Right ventricle myocardium inferior (tissue), 1 donor: Measurements from ENCODE around the gene TXNRD1. TPM values are rescaled to one million over a fixed set of nuclear protein-coding genes. Genes with fewer than 3 reads are reported as not detected.
"Not testable (repeated sequence)": the region's sequence is repeated elsewhere in the genome, so short reads cannot be mapped to it uniquely, and the experiment has no call there.

Experiments
- ATAC-seq: fragments of 200-7000 bp; cut with Tn5 transposase; one replicate; pipeline ENCODE4 v1.9.1; 2020; ENCODE audit warnings: mild to moderate bottlenecking, moderate library complexity
- DNase-seq: peaks from one replicate; pipeline ENCODE4 v3.0.0; 2021; ENCODE audit errors: missing footprints
- intact Hi-C: fragments of 100-400 bp; cut with DNase I; formaldehyde crosslinking; loops from one replicate; pipeline ENCODE4 v1.11.0; 2022
- long read RNA-seq: library from polyadenylated mRNA; unstranded; transcript quantifications from one replicate; pipeline ENCODE4 v2.0.0, GENCODE V29; 2021
- total RNA-seq: library from RNA; stranded (reverse); fragmentation: NEBNext Ultra II Directional; extraction: Animal tissue kit (Norgen Biotek cat#: 25700); gene quantifications from one replicate; pipeline ENCODE4 v1.2.1, GENCODE V29; 2021
- donor health status: DM: no; HTN: yes; CAD: no; lungs with severe emphysema.

Gene TXNRD1
- 89.3 TPM for total RNA-seq
- long read RNA-seq, transcript TXNRD1-214 (15 exons, 3,974 nt), result minor isoform, 11 of 55 reads
- long read RNA-seq, transcript TXNRD1-205 (15 exons, 3,930 nt), result major isoform, 27 of 55 reads
- long read RNA-seq, partial matches to known transcripts, result 10 of 55 reads
- long read RNA-seq, other reads (novel, unspliced or antisense), result 7 of 55 reads

- ATAC-seq (peak; percentile 93), DNase-seq (peak; percentile 92)
- intact Hi-C loops, result loop anchor here (2.0 to 5.0 kb wide), 3 partner anchors 71 to 142 kb away; partner anchors contain the start of gene EID3
Observed at GRCh38 chr12:104215638-104216297, at the start of gene TXNRD1. Gene TXNRD1 (plus strand): TSS chr12:104215779. CDS start chr12:104215803, 24 bp downstream.

GRCh38 chr12:104165801-104166200 lies 49.8 kb upstream of the TXNRD1 start:
- DNase-seq (no peak), ATAC-seq (peak; percentile 82)
- intact Hi-C loops, result no loop called here

- intact Hi-C loops, result no loop called here
- ATAC-seq, result peak; percentile 84
- DNase-seq, result no peak
Observed at GRCh38 chr12:104166465-104166864, 49.1 kb upstream of the TXNRD1 start.

GRCh38 chr12:104167519-104168458 lies 47.8 kb upstream of the TXNRD1 start:
- ATAC-seq, result no peak
- intact Hi-C loops, result no loop called here
- DNase-seq, result no peak

- intact Hi-C loops, result no loop called here
- DNase-seq, result no peak
- no peak for ATAC-seq
Observed at GRCh38 chr12:104168596-104168995, 47.0 kb upstream of the TXNRD1 start.

- ATAC-seq, result no peak
- no peak for DNase-seq
- intact Hi-C loops, result no loop called here
Observed at GRCh38 chr12:104171785-104172569, 43.6 kb upstream of the TXNRD1 start.

- ATAC-seq (no peak), DNase-seq (no peak)
- intact Hi-C loops, result no loop called here
Observed at GRCh38 chr12:104172570-104172947, 43.0 kb upstream of the TXNRD1 start.

GRCh38 chr12:104173804-104174203 lies 41.8 kb upstream of the TXNRD1 start:
- ATAC-seq, DNase-seq, intact Hi-C loops: not testable (repeated sequence)

- intact Hi-C loops, result no loop called here
- ATAC-seq, result no peak
- no peak for DNase-seq
Observed at GRCh38 chr12:104175726-104176247, 39.8 kb upstream of the TXNRD1 start.

GRCh38 chr12:104177336-104177662 lies 38.3 kb upstream of the TXNRD1 start:
- DNase-seq (no peak), ATAC-seq (no peak)
- intact Hi-C loops, result no loop called here

- intact Hi-C loops, result no loop called here
- DNase-seq (peak; percentile 82), ATAC-seq (peak; percentile 87)
Observed at GRCh38 chr12:104177663-104178501, 37.7 kb upstream of the TXNRD1 start.

- ATAC-seq (no peak), DNase-seq (no peak)
- intact Hi-C loops, result no loop called here
Observed at GRCh38 chr12:104180374-104180773, 35.2 kb upstream of the TXNRD1 start.

GRCh38 chr12:104181313-104181712 lies 34.3 kb upstream of the TXNRD1 start:
- intact Hi-C loops, result no loop called here
- DNase-seq (no peak), ATAC-seq (peak; percentile 15)

GRCh38 chr12:104182144-104182543 lies 33.4 kb upstream of the TXNRD1 start:
- intact Hi-C loops, result no loop called here
- ATAC-seq (peak; percentile 60), DNase-seq (peak; percentile 80)

- ATAC-seq (no peak), DNase-seq (no peak)
- intact Hi-C loops, result no loop called here
Observed at GRCh38 chr12:104182621-104183378, 32.8 kb upstream of the TXNRD1 start.

GRCh38 chr12:104183443-104183842 lies 32.1 kb upstream of the TXNRD1 start:
- intact Hi-C loops, result no loop called here
- DNase-seq (no peak), ATAC-seq (no peak)

- ATAC-seq, result no peak
- no peak for DNase-seq
- intact Hi-C loops, result no loop called here
Observed at GRCh38 chr12:104187446-104188155, 28.0 kb upstream of the TXNRD1 start.
